ENCODE results near the gene P2RY6. TPM values are rescaled to one million over a fixed set of nuclear protein-coding genes. Genes with fewer than 3 reads are reported as not detected.
A peak's percentile ranks its signal among the peaks of the same experiment; 100 is the strongest.

P2RY6 gene
- total RNA-seq, 6 experiments from 2014 or later: 0.54 to 2.4 (median 1.9) TPM

DNA sequence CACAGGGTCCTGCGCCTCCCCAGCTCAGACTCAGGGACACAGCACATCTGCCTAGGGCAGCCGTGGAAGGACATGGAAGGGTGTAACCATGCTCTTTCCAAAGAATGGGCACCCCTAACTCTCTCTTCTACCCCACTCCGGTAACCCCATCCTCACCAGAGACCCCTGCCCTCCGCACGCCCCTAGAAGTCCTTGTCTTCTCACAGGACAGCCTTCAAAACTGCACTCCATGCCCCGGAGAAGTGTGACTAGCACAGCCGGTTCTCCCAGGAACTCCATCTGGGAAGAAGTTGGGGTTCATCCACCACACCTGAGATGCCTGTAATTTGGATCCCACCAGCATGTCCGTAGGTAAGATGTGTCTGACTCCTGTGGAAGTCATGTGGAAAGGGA lies 29.0 kb upstream of the P2RY6 start:
- no peak for DNase-seq
- H3K27ac Mint-ChIP-seq: peak overlapping the region; percentile 75; the same call in 1 of the 2 replicates
- no peaks in the 10 kb centered on the region for H3K9me3 Mint-ChIP-seq
- peaks cover 46% of the 10 kb centered on the region for H3K4me1 Mint-ChIP-seq (ENCODE audit: low read depth)
- TF ChIP-seq, protein P1, sequence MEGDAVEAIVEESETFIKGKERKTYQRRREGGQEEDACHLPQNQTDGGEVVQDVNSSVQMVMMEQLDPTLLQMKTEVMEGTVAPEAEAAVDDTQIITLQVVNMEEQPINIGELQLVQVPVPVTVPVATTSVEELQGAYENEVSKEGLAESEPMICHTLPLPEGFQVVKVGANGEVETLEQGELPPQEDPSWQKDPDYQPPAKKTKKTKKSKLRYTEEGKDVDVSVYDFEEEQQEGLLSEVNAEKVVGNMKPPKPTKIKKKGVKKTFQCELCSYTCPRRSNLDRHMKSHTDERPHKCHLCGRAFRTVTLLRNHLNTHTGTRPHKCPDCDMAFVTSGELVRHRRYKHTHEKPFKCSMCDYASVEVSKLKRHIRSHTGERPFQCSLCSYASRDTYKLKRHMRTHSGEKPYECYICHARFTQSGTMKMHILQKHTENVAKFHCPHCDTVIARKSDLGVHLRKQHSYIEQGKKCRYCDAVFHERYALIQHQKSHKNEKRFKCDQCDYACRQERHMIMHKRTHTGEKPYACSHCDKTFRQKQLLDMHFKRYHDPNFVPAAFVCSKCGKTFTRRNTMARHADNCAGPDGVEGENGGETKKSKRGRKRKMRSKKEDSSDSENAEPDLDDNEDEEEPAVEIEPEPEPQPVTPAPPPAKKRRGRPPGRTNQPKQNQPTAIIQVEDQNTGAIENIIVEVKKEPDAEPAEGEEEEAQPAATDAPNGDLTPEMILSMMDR (IDR thresholded peaks at IDR 0.05): no peak
- peaks cover 2% of the 10 kb centered on the region; the same call in 1 of the 2 replicates for H3K27me3 Mint-ChIP-seq (ENCODE audit: insufficient read depth)
- no peak overlapping the region for H3K4me3 Mint-ChIP-seq
- H3K36me3 Mint-ChIP-seq (ENCODE audit: low read depth): no peaks in the 10 kb centered on the region

DNA sequence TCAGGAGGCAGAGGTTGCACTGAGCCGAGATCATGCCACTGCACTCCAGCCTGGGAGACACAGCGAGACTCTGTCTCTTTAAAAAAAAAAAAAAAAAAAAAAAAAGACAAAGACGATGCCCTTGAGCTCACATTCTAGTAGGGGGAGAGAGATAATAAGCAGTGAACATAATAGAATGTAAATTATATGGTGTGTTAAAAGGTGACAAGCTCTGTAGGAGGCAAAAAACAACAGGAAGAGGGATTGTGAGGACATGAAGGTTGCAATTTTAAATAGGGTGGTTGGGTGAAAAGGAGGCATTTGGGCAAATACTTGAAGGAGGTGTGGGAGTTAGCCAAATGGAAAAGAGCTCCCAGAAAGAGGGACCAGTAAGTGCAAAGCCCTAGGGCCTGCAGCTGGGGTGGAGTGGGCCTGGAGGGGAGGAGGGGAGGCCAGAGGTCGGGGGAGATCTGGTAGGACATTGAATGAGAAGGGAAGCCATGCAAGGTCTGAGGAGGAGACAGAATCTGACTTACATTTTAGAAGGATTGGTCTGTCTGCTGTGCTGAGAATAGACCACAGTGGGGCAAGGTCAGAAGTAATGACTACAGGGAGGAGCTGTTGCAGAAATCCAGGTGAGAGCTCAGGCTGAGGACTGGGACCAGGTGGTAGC lies 27.4 kb upstream of the P2RY6 start:
- Mint-ChIP-seq H3K27me3 (ENCODE audit: insufficient read depth) (peaks cover 2% of the 10 kb centered on the region; the same call in 1 of the 2 replicates), H3K4me3 (no peak overlapping the region), H3K27ac (no peak overlapping the region), H3K4me1 (ENCODE audit: low read depth) (peaks cover 56% of the 10 kb centered on the region), H3K9me3 (no peaks in the 10 kb centered on the region), H3K36me3 (ENCODE audit: low read depth) (no peaks in the 10 kb centered on the region)
- no peak for DNase-seq
- TF ChIP-seq, protein P1 (IDR thresholded peaks at IDR 0.05): no peak

DNA sequence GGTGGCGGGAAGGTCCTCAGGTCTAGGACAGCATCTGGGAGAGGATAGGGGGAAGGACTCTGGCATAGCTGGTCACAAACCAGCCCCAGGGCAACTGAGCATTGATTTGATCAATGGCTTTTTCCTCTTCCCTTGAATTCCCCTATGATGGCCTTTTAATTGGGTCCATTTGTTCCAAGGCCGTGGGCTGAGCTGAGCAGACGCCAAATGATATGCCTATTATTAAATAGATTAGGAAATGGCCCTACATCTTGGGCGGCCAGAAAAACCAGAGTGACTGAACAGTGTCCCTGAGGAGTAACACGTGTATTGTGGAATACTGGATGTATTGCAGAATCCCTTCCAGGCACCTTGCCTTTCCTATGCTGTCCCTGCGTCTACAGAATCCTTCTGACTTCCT lies 26.7 kb upstream of the P2RY6 start:
- no peak overlapping the region for H3K27ac Mint-ChIP-seq
- no peak for DNase-seq
- no peaks in the 10 kb centered on the region for H3K36me3 Mint-ChIP-seq (ENCODE audit: low read depth)
- no peak overlapping the region for H3K4me3 Mint-ChIP-seq
- peaks cover 52% of the 10 kb centered on the region for H3K4me1 Mint-ChIP-seq (ENCODE audit: low read depth)
- no peaks in the 10 kb centered on the region for H3K9me3 Mint-ChIP-seq
- peaks cover 2% of the 10 kb centered on the region; the same call in 1 of the 2 replicates for H3K27me3 Mint-ChIP-seq (ENCODE audit: insufficient read depth)
- TF ChIP-seq, protein P1 (IDR thresholded peaks at IDR 0.05): no peak

DNA sequence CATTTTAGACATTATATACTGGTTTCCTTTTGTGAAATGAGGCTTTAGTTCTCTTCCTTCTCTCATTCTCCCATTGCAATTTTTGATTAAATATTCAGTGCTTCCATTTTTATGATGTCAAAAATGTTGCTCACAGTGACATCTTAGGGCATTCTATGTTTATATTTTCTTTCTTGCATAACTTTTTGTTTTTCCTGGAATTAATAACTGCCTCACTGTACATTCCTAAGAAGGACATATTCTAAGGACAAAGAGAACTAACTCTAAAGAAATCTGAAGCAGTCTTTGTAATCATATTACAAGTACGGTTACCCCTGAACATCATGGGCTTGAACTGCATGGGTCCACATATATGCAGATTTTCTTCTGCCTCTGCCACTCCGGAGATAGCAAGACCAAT lies 25.8 kb upstream of the P2RY6 start:
- Mint-ChIP-seq H3K27me3 (ENCODE audit: insufficient read depth) (peaks cover 2% of the 10 kb centered on the region; the same call in 1 of the 2 replicates), H3K27ac (no peak overlapping the region), H3K4me3 (no peak overlapping the region), H3K4me1 (ENCODE audit: low read depth) (peaks cover 51% of the 10 kb centered on the region), H3K36me3 (ENCODE audit: low read depth) (no peaks in the 10 kb centered on the region), H3K9me3 (no peaks in the 10 kb centered on the region)
- TF ChIP-seq, protein P1 (IDR thresholded peaks at IDR 0.05): no peak
- no peak for DNase-seq

DNA sequence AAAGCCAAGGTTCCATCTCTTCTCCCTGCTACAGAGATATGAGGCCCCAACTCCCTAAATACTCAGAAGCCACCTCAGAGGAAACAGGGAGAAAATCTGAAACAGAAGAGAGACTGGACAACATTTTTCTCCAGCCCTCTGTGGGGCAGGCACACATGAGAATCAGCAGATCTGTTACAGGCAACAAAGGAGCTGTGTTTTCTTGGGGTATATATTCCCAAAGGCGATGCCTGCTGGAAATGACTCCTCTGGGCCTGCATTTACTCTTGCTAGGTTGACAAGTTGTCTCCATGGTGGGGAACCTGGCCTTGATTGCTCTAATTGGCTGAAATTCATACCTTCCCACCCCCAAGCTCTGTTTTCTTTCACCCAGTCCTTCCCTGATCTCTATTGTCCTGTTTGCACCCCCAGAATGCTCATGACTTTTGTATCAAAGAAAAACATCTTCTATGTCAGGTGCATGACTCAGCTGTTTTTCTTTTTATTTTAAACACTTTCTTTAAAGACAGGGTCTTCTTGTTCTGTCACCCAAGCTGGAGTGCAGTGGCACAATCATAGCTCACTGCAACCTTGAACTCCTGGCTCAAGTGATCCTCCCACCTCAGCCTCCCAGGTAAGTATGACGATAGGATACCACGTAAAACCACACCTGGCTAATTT lies 23.5 kb upstream of the P2RY6 start:
- H3K27me3 Mint-ChIP-seq (ENCODE audit: insufficient read depth): peaks cover 4% of the 10 kb centered on the region
- peak overlapping the region; percentile 8; the same call in 1 of the 2 replicates for H3K27ac Mint-ChIP-seq
- no peaks in the 10 kb centered on the region for H3K9me3 Mint-ChIP-seq
- no peak for DNase-seq
- no peaks in the 10 kb centered on the region for H3K36me3 Mint-ChIP-seq (ENCODE audit: low read depth)
- H3K4me3 Mint-ChIP-seq: no peak overlapping the region
- H3K4me1 Mint-ChIP-seq (ENCODE audit: low read depth): peaks cover 32% of the 10 kb centered on the region
- TF ChIP-seq, protein P1 (IDR thresholded peaks at IDR 0.05): no peak

Data from HFFc6 (cell line).